Brain microvascular endothelial cell (primary cell): ENCODE data around the gene LRFN3.

ENCODE experiments used
- DNase-seq: peaks from one replicate; pipeline ENCODE4 v3.0.0-alpha.2; 2020
- H3K27ac ChIP-seq: fragments of 250-450 bp; sonication (Bioruptor Pico); 2 replicates; pipeline ENCODE4 v1.5.1; 2020; ENCODE audit warnings: mild to moderate bottlenecking, moderate library complexity
- H3K27me3 ChIP-seq: fragments of 250-450 bp; sonication (Bioruptor Pico); replicated peaks from 2 replicates; pipeline ENCODE4 v1.5.1; 2020; ENCODE audit warnings: mild to moderate bottlenecking
- H3K36me3 ChIP-seq: fragments of 250-450 bp; sonication (Bioruptor Pico); replicated peaks from 2 replicates; pipeline ENCODE4 v1.5.1; 2020; ENCODE audit warnings: mild to moderate bottlenecking
- H3K4me3 ChIP-seq: 2 replicates; pipeline ENCODE4 v1.5.1; 2011; ENCODE audit warnings: low read depth, mild to moderate bottlenecking, control low read depth, low read length, moderate library complexity
- in situ Hi-C: cut with HindIII; loops from 2 replicates; pipeline ENCODE4 v1.10.0; 2017; ENCODE audit warnings: low sequenced_read_pairs, low pct_ligation_motif_present
- TF ChIP-seq, protein P1 (sequence below): IDR thresholded peaks from 2 replicates; pipeline ENCODE4 v1.5.1; 2011; ENCODE audit warnings: low read depth, mild to moderate bottlenecking, moderate library complexity, low read length, control low read depth, inconsistent platforms; ENCODE audit errors: missing control alignments

Gene LRFN3

DNA sequence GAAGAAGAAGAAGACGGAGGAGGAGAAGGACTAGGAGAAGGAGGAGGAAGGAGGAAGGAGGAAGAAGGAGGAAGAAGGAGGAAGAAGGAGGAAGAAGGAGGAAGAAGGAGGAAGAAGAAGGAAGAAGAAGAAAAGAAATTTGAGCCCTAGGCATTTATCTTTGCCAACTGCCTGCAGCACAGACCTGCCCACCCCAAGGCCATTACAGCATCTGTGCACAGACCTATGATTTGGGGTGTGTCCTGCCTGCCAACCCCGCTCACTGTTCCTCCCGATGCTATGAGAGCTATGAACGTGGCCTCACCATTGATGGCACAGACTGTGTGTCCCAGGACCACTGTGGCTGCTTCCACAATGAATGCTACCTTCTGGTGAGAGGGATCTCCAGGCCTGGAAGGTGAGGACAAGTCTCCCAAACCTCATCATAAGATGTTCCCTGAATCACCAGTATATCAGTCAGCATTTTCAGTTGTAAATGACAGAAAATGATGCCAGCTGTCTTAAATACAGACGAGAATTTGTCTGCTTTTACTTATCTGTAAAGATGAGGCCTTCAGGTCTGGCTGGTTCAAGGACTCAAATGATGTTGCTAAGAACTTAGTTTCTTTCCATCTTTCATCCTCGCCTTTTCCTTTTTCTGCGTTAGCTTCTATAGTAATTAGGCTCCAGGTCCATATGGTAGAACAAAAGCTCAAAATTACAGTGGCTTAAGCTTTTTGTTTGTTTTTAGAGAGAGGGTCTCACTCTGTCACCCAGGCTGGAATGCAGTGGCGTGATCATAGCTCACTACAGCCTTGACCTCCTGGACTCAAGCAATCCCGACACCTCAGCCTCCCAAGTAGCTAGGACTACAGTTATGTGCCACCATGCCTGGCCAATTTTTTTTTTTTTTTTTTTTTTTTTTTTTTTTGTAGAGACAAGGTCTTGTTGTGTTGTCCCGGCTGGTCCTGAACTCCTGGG, 54.9 kb downstream of the LRFN3 start:
- TF ChIP-seq, protein P1, sequence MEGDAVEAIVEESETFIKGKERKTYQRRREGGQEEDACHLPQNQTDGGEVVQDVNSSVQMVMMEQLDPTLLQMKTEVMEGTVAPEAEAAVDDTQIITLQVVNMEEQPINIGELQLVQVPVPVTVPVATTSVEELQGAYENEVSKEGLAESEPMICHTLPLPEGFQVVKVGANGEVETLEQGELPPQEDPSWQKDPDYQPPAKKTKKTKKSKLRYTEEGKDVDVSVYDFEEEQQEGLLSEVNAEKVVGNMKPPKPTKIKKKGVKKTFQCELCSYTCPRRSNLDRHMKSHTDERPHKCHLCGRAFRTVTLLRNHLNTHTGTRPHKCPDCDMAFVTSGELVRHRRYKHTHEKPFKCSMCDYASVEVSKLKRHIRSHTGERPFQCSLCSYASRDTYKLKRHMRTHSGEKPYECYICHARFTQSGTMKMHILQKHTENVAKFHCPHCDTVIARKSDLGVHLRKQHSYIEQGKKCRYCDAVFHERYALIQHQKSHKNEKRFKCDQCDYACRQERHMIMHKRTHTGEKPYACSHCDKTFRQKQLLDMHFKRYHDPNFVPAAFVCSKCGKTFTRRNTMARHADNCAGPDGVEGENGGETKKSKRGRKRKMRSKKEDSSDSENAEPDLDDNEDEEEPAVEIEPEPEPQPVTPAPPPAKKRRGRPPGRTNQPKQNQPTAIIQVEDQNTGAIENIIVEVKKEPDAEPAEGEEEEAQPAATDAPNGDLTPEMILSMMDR, result no peak
- no peak for DNase-seq
- Histone ChIP-seq H3K4me3 (no peak overlapping the region), H3K27me3 (peaks cover 14% of the 10 kb centered on the region), H3K36me3 (no peaks in the 10 kb centered on the region), H3K27ac (no peak overlapping the region)
- in situ Hi-C loops, result no loop called here

DNA sequence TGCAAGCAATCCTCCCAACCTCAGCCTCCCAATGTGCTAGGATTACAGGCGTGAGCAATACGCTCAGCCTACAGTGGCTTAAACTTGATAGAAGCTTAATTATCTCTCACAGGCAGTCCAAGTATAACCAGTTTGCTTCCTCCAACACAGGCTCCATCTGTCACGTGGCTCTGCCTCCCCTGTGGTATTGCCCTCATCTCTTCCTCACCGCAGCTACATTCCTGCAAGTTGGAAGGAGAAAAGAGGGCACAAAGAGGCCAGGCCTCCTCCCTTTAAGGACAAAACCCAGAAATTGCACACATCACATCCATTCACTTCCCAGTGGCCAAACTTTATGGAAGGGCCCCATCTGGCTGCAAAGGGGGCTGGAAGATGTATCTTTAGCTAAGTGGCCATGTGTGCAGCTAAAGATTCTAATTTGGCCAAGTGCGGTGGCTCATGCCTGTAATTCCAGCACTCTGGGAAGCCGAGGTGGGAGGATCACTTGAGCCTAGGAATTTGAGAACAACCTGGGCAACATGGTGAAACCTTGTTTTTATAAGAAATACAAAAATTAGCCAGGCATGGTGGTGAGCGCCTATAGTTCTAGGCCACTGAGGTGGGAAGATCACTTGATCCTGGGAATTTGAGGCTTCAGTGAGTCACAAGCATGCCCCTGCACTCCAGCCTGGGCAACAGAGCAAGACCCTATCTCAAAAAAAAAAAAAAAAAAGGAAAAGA, 55.7 kb downstream of the LRFN3 start:
- Histone ChIP-seq H3K4me3 (no peak overlapping the region), H3K27ac (no peak overlapping the region), H3K27me3 (peaks cover 8% of the 10 kb centered on the region), H3K36me3 (no peaks in the 10 kb centered on the region)
- in situ Hi-C loops, result no loop called here
- TF ChIP-seq, protein P1, result no peak
- no peak for DNase-seq

DNA sequence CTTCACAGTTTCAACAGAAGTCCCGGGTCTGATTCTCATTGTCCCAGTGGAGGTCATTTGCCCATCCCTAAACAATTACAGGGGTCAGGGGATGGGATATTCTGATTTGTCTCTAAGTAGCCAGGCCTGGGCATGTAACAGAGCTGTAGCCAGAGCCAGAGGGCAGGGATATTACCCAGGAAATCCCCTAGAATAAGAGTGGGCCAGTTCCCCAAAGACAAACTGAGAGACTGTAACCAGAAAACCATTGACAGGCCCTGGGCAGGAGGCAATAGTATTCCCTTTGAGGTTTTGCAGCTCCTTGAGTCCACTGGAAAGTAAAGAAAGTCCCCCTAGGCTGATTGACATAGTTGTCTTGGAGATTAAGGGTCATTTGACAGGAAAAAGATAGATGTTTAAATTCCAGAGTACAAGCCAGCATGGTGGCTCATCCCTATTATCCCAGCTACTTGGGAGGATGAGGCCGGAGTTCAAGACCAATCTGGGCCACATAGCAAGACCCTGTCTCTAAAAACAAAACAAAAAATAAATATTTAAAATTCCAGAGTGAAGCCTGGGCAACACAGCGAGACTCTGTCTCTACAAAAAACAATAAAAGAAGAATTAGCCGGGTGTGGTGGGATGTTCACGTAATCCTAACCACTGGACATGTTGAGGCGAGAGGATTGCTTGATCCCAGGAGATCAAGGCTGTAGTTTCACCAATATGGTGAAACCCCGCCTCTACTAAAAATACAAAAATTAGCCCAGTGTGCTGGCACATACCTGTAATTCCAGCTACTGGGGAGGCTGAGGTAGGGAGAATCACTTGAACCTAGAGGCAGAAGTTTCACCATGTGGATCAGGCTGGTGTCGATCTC, 57.0 kb downstream of the LRFN3 start:
- no peaks in the 10 kb centered on the region for H3K36me3 ChIP-seq
- in situ Hi-C loops, result no loop called here
- H3K27me3 ChIP-seq, result no peaks in the 10 kb centered on the region
- no peak for DNase-seq
- TF ChIP-seq, protein P1, result no peak
- no peak overlapping the region for H3K27ac ChIP-seq
- H3K4me3 ChIP-seq, result no peak overlapping the region

DNA sequence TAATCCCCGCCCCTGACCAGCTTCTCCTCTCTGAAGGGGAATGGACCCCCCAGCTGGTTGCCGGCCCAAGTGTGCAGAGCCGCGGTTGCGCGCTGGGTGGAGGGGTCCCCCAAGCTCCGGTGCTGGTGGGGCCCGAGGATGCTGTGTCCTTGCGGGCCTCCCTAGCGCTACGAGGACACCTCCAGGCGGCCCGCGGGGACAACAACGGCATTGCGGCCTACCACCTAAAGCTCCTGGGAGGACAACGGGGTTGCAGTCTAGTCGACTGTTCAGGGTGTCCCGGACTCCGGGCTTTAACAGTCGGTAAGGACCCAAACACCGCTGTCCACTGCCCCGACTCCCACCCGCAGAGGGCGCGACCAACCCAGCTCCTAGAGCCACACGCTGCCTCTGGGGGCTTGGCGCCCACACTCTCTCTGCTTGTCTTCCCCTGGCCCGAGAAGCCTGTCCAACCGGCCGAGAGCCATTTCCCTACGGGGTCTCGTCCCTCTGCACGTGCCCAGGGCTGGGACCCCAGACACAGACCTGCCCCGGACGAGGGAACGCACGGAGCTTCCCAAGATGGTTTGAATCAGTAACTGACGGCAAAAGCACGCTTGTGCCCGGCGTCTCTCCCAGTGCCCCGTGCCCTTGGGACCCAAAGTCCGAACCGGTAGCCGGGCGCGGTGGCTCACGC, 57.9 kb downstream of the LRFN3 start:
- H3K27ac ChIP-seq, result no peak overlapping the region
- TF ChIP-seq, protein P1, result peak; percentile 14
- no peaks in the 10 kb centered on the region for H3K36me3 ChIP-seq
- no peak for DNase-seq
- peak overlapping the region; percentile 69 for H3K4me3 ChIP-seq
- no peaks in the 10 kb centered on the region for H3K27me3 ChIP-seq
- in situ Hi-C loops, result no loop called here
